Pancreas (tissue), 10 donors: Measurements from ENCODE around the gene AZIN2. TPM values are rescaled to one million over a fixed set of nuclear protein-coding genes. Genes with fewer than 3 reads are reported as not detected.
A peak's percentile ranks its signal among the peaks of the same experiment; 100 is the strongest.
"Not testable (repeated sequence)": the region's sequence is repeated elsewhere in the genome, so short reads cannot be mapped to it uniquely, and the experiment has no call there.

Experiments
- ATAC-seq, 4 donors: fragments of 200-7000 bp; cut with Tn5 transposase; one replicate each; pipeline versions ENCODE4 v1.8.0 to v1.9.1; 2020; ENCODE audit warnings: mild to moderate bottlenecking in 4 of 4, moderate library complexity in 4 of 4
- DNase-seq, 6 donors: peaks; one replicate each; pipeline ENCODE4 v3.0.0-alpha.2; 2020
- FAIRE-seq: peaks from 2 replicates; lab custom pipeline; 2012; peaks lifted over from hg19 to GRCh38; lab: Jason Lieb, UNC
- H3K27ac ChIP-seq, 4 donors: fragments of 200-600 bp; sonication (generic); 1 replicate in 3 of 4; 2 replicates in 1 of 4; pipeline versions ENCODE4 v1.5.0 to v1.8.0; 2020
- H3K27me3 ChIP-seq, 4 donors: fragments of 200-600 bp; one replicate each; pipeline ENCODE4 v1.8.0; 2021
- H3K36me3 ChIP-seq, 3 donors: fragments of 200-600 bp; sonication (generic) in 1 of 3; one replicate each; pipeline versions ENCODE4 v1.5.0 to v1.8.0; 2020 to 2021
- H3K4me1 ChIP-seq, 3 donors: fragments of 200-600 bp; one replicate each; pipeline ENCODE4 v1.8.0; 2021
- H3K4me3 ChIP-seq, 4 donors: fragments of 200-600 bp; sonication (generic) in 2 of 4; one replicate each; pipeline versions ENCODE4 v1.5.0 to v1.8.0; 2020 to 2021
- H3K9me3 ChIP-seq, 4 donors: fragments of 200-600 bp; one replicate each; pipeline ENCODE4 v1.8.0; 2021
- WGBS, 2 donors: extraction: QIAGEN DNeasy Blood & Tissue Kit; methylation state at CpG; one replicate each; pipeline ENCODE4 v1.1.7; 2013; 5-methylcytosine and 5-hydroxymethylcytosine counted together
- intact Hi-C, 3 donors: fragments of 100-400 bp; cut with DNase I; formaldehyde crosslinking; loops; one replicate each; pipeline versions ENCODE4 v1.11.1 to v1.14.2; 2022
- polyA plus RNA-seq, 2 donors: library from polyadenylated mRNA; stranded (reverse); fragments of 200-250 nt; gene quantifications; one replicate each; pipeline ENCODE4 v1.2.3, GENCODE V29; 2013
- total RNA-seq, 6 donors: library from RNA; stranded (reverse); fragmentation: NEBNext Ultra II Directional in 4 of 6; extraction: Animal tissue kit (Norgen Biotek cat#: 25700) in 4 of 6; gene quantifications; one replicate each; pipeline versions ENCODE4 v1.2.1 to v1.2.4, GENCODE V29; 2021 to 2023
- TF ChIP-seq, protein P1 (sequence below), 4 donors: fragments of 200-600 bp; sonication (generic) in 3 of 4; IDR thresholded peaks; one replicate each; pipeline versions ENCODE4 v1.5.0 to v1.8.0; 2021; ENCODE audit warnings: antibody characterized with exemption in 4 of 4
- donor health status: healthy with polysubstance abuse.
- donor health status: DM: no; HTN: no; CAD: no; lungs with moderate emphysema.
- donor health status: DM: no; HTN: no; CAD: no.
- donor health status: control.
- donor health status: control.
- donor health status: Bipolar disorder and iron deficiency.
- donor health status: DM: yes; HTN: yes; CAD: no.
- donor health status: DM: no; HTN: no; CAD: no.
- donor health status: DM: no; HTN: no; CAD: no.
- donor health status: DM: yes; HTN: yes; CAD: no.

The AZIN2 gene
- total and polyA plus RNA-seq, 8 donors = 1.2 to 5.0 (median 2.4) TPM

DNA sequence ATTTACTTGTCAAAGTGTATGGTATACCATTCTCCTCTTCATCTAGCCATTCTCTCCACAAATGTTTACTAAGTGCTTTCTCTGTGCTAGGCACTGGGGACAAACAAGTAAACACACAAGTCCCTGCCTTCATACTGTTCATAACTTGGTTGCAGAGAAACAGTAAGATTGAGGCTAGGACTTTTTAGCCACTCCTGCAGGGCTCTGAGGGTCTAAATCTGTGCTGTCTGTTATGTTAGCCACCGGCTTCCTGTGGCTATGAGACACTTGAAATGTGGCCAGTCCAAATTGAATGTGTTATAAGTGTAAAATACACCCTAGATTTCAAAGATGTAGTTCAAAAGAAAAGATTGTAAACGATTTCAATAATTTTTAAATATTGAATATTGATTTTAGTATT lies 50.2 kb downstream of the AZIN2 start:
- no peak for ATAC-seq
- Histone ChIP-seq H3K4me1 (peaks cover 6 to 12% (median 12%) of the 10 kb centered on the region in 3 donors), H3K36me3 (no peaks in the 10 kb centered on the region), H3K27ac (no peak overlapping the region), H3K4me3 (no peak overlapping the region), H3K9me3 (no peaks in the 10 kb centered on the region), H3K27me3 (no peaks in the 10 kb centered on the region)
- no peak for FAIRE-seq
- WGBS, 2 donors = 76 to 77% methylated on average over 2 of the region's 2 CpGs
- TF ChIP-seq, protein P1, sequence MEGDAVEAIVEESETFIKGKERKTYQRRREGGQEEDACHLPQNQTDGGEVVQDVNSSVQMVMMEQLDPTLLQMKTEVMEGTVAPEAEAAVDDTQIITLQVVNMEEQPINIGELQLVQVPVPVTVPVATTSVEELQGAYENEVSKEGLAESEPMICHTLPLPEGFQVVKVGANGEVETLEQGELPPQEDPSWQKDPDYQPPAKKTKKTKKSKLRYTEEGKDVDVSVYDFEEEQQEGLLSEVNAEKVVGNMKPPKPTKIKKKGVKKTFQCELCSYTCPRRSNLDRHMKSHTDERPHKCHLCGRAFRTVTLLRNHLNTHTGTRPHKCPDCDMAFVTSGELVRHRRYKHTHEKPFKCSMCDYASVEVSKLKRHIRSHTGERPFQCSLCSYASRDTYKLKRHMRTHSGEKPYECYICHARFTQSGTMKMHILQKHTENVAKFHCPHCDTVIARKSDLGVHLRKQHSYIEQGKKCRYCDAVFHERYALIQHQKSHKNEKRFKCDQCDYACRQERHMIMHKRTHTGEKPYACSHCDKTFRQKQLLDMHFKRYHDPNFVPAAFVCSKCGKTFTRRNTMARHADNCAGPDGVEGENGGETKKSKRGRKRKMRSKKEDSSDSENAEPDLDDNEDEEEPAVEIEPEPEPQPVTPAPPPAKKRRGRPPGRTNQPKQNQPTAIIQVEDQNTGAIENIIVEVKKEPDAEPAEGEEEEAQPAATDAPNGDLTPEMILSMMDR (IDR thresholded peaks at IDR 0.05) = no peak
- intact Hi-C loops = no loop called here
- DNase-seq = no peak

GRCh38 chr1:33132549-33132948 lies 51.6 kb downstream of the AZIN2 start:
- H3K36me3 ChIP-seq = no peaks in the 10 kb centered on the region
- peaks cover 6 to 7% (median 7%) of the 10 kb centered on the region in 3 donors for H3K4me1 ChIP-seq
- ATAC-seq = no peak
- no peak for FAIRE-seq
- H3K27ac ChIP-seq = no peak overlapping the region
- 96 to 98% methylated on average over 2 of the region's 2 CpGs for WGBS, 2 donors
- TF ChIP-seq, protein P1 (IDR thresholded peaks at IDR 0.05) = no peak
- no peak overlapping the region for H3K4me3 ChIP-seq
- no peak for DNase-seq
- H3K27me3 ChIP-seq = no peaks in the 10 kb centered on the region
- no peaks in the 10 kb centered on the region for H3K9me3 ChIP-seq
- intact Hi-C loops = no loop called here

DNA sequence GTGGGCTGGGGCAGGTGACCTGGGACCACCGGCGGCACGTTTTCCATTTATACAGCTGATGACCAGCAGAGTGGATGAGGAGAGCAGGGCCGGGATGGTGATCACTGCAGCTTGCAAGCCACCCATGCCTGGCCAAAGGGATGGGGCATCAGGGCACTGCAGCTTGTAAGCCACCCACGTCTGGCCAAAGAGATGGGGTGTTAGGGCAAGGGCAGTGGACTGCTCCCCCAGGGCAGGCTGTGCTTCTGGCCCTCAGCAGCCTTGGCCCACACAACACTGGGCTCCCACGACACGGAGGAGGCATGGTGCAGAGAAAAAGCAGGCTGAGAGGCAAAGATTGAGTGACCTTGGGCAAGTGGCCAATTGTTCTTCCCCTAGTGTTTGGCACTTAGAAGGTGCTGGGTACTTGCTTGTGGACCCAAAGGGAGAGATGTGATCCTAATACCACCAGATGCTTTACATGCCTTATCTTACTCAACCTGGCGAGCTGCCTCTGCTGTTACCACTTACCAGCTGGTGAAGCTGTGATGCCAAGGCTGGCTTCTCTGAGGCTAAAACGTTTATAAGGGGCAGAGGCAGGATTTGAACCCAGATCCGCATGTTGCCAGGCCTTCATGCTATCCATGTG lies 52.6 kb downstream of the AZIN2 start:
- no peaks in the 10 kb centered on the region for H3K27me3 ChIP-seq
- 62 to 66% methylated on average over 10 of the region's 10 CpGs for WGBS, 2 donors
- no peak for DNase-seq
- intact Hi-C loops = no loop called here
- H3K4me3 ChIP-seq = no peak overlapping the region
- peaks cover 0 to 2% (median under 1%) of the 10 kb centered on the region in 3 donors for H3K4me1 ChIP-seq
- peak in 1 of 4 donors; percentile 28 for ATAC-seq
- TF ChIP-seq, protein P1 (IDR thresholded peaks at IDR 0.05) = no peak
- no peak overlapping the region for H3K27ac ChIP-seq
- no peak for FAIRE-seq
- no peaks in the 10 kb centered on the region for H3K36me3 ChIP-seq
- H3K9me3 ChIP-seq = no peaks in the 10 kb centered on the region

GRCh38 chr1:33136041-33136440 lies 55.1 kb downstream of the AZIN2 start:
- FAIRE-seq, DNase-seq: not testable (repeated sequence)
- 88 to 96% methylated on average over 1 of the region's 1 CpG for WGBS, 2 donors

GRCh38 chr1:33137800-33138199 lies 56.8 kb downstream of the AZIN2 start:
- TF ChIP-seq, protein P1 (IDR thresholded peaks at IDR 0.05) = peak in 1 of 4 donors; percentile 9
- H3K36me3 ChIP-seq = no peaks in the 10 kb centered on the region
- DNase-seq (no peak), FAIRE-seq (no peak), ATAC-seq (peak in 1 of 4 donors; percentile 28)
- H3K4me1 ChIP-seq = no peaks in the 10 kb centered on the region
- no peak overlapping the region for H3K27ac ChIP-seq
- no peaks in the 10 kb centered on the region for H3K9me3 ChIP-seq
- WGBS, 2 donors = 68 to 70% methylated on average over 8 of the region's 8 CpGs
- no peaks in the 10 kb centered on the region for H3K27me3 ChIP-seq
- no peak overlapping the region for H3K4me3 ChIP-seq
- intact Hi-C loops = no loop called here

More at GRCh38 chr1:33136041-33136440, 55.1 kb downstream of the AZIN2 start:
- H3K4me1 ChIP-seq, intact Hi-C loops, H3K36me3 ChIP-seq, H3K27me3 ChIP-seq, H3K9me3 ChIP-seq, H3K4me3 ChIP-seq, ATAC-seq, H3K27ac ChIP-seq: not testable (repeated sequence)
